Hepatocyte (in vitro differentiated cells): ENCODE results near the gene CELSR1. TPM values are rescaled to one million over a fixed set of nuclear protein-coding genes. Genes with fewer than 3 reads are reported as not detected.
A peak's percentile ranks its signal among the peaks of the same experiment; 100 is the strongest.

Experiments used
- DNase-seq: peaks from one replicate; pipeline ENCODE4 v3.0.0-alpha.2; 2016; ENCODE audit warnings: low spot score
- H2AFZ ChIP-seq: fragments of 200-600 bp; sonication (generic); 2 replicates; pipeline ENCODE4 v1.6.0; 2016; ENCODE audit warnings: antibody characterized with exemption, mild to moderate bottlenecking
- H3K27ac ChIP-seq: fragments of 200-600 bp; sonication (generic); 2 replicates; pipeline ENCODE4 v1.5.1; 2016; ENCODE audit warnings: mild to moderate bottlenecking
- H3K27me3 ChIP-seq: fragments of 200-600 bp; sonication (generic); 2 replicates; pipeline ENCODE4 v1.6.1; 2016
- H3K36me3 ChIP-seq: fragments of 200-600 bp; sonication (generic); replicated peaks from 2 replicates; pipeline ENCODE4 v1.5.1; 2016; ENCODE audit warnings: low read depth; ENCODE audit not compliant: insufficient read depth
- H3K4me1 ChIP-seq: fragments of 200-600 bp; sonication (generic); 2 replicates; pipeline ENCODE4 v1.5.1; 2016; ENCODE audit warnings: mild to moderate bottlenecking, moderate library complexity; ENCODE audit not compliant: insufficient read depth
- H3K4me2 ChIP-seq: fragments of 200-600 bp; sonication (generic); 2 replicates; pipeline ENCODE4 v1.6.0; 2016
- H3K4me3 ChIP-seq: fragments of 200-600 bp; sonication (generic); 2 replicates; pipeline ENCODE4 v1.5.1; 2016; ENCODE audit warnings: mild to moderate bottlenecking
- H3K79me2 ChIP-seq: fragments of 200-600 bp; sonication (generic); 2 replicates; pipeline ENCODE4 v1.6.0; 2017; ENCODE audit warnings: mild to moderate bottlenecking
- H3K9me2 ChIP-seq: fragments of 200-600 bp; sonication (generic); replicated peaks from 2 replicates; pipeline ENCODE4 v1.6.0; 2017; ENCODE audit warnings: mild to moderate bottlenecking; ENCODE audit not compliant: insufficient read depth
- H3K9me3 ChIP-seq: fragments of 200-600 bp; sonication (generic); 2 replicates; pipeline ENCODE4 v1.5.1; 2016; ENCODE audit warnings: low read depth, mild to moderate bottlenecking
- H4K20me1 ChIP-seq: fragments of 200-600 bp; sonication (generic); 2 replicates; pipeline ENCODE4 v1.6.0; 2016; ENCODE audit warnings: mild to moderate bottlenecking; ENCODE audit not compliant: insufficient read depth, poor library complexity, severe bottlenecking
- EZH2 ChIP-seq: fragments of 200-600 bp; sonication (generic); IDR thresholded peaks from 2 replicates; pipeline ENCODE4 v1.6.1; 2016; ENCODE audit warnings: antibody characterized with exemption, mild to moderate bottlenecking, borderline replicate concordance
- EZH2phosphoT487 ChIP-seq: fragments of 200-600 bp; sonication (generic); IDR thresholded peaks from one replicate; pipeline ENCODE4 v1.6.1; 2018; ENCODE audit warnings: antibody characterized with exemption, mild to moderate bottlenecking, low read depth, moderate library complexity; ENCODE audit not compliant: unreplicated experiment, severe bottlenecking
- WGBS: methylation state at CpG from one replicate; pipeline ENCODE4 v1.1.6; 2016; ENCODE audit warnings: low lambda C conversion rate; ENCODE audit errors: missing lambda C conversion rate; 5-methylcytosine and 5-hydroxymethylcytosine counted together
- polyA plus RNA-seq: library from polyadenylated mRNA; unstranded; fragments of >200 nt; fragmentation: Nextera tagmentation; extraction: Ambion mirVana; gene quantifications from 2 replicates; pipeline ENCODE4 v1.2.1, GENCODE V29; 2016
- total RNA-seq: library from RNA; depleted of rRNA; stranded (reverse); fragments of >200 nt; gene quantifications from 2 replicates; pipeline ENCODE4 v1.2.3, GENCODE V29; 2014
- TF ChIP-seq, protein P1 (sequence below): fragments of 200-600 bp; sonication (generic); IDR thresholded peaks from 2 replicates; pipeline ENCODE4 v1.5.1; 2016; ENCODE audit warnings: antibody characterized with exemption, mild to moderate bottlenecking; ENCODE audit not compliant: poor library complexity

CELSR1 gene
- total and polyA plus RNA-seq, 2 experiments from 2014 or later: 3.0 to 8.7 TPM

DNA sequence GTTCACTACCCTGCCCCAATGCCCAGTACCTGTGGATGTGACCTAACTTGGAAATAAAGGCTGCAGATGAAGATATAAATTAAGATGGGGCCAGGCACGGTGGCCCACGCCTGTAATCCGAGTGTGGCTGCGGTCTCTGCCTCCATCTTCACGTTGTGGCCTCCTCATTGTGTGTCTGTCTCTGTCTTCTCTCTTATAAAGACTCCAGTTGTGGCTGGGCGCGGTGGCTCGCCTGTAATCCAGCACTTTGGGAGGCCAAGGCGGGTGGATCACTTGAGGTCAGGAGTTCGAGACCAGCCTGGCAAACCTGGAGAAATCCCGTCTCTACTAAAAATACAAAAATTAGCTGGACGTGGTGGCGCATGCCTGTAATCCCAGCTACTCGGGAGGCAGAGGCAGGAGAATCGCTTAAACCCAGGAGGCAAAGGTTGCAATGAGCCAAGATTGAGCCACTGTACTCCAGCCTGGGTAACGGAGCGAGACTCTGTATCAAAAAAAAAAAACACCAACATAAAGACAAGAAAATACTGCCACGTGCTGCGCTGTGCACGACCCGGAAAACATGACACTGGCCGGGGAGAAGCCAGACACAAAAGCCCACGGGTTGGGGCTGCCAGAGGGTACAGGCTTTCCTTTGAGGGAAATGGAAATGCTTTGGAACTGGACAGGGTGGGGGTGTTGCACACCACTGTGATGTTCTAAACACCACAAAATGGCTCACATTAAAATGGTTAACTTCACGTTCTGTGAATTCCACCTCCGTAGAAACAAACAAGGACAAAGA is 18.7 kb downstream of the CELSR1 start:
- Histone ChIP-seq H3K27ac (no peak overlapping the region), H3K9me3 (no peaks in the 10 kb centered on the region), H3K79me2 (no peaks in the 10 kb centered on the region), H3K4me1 (peaks cover 3% of the 10 kb centered on the region), H4K20me1 (no peaks in the 10 kb centered on the region), H3K4me3 (no peak overlapping the region), H3K27me3 (no peaks in the 10 kb centered on the region), H3K4me2 (no peak overlapping the region), H3K9me2 (no peaks in the 10 kb centered on the region), H3K36me3 (no peaks in the 10 kb centered on the region), H2AFZ (no peak overlapping the region)
- WGBS: 95% methylated on average over 25 of the region's 25 CpGs
- TF ChIP-seq EZH2phosphoT487 (no peak), EZH2 (no peak)
- TF ChIP-seq, protein P1, sequence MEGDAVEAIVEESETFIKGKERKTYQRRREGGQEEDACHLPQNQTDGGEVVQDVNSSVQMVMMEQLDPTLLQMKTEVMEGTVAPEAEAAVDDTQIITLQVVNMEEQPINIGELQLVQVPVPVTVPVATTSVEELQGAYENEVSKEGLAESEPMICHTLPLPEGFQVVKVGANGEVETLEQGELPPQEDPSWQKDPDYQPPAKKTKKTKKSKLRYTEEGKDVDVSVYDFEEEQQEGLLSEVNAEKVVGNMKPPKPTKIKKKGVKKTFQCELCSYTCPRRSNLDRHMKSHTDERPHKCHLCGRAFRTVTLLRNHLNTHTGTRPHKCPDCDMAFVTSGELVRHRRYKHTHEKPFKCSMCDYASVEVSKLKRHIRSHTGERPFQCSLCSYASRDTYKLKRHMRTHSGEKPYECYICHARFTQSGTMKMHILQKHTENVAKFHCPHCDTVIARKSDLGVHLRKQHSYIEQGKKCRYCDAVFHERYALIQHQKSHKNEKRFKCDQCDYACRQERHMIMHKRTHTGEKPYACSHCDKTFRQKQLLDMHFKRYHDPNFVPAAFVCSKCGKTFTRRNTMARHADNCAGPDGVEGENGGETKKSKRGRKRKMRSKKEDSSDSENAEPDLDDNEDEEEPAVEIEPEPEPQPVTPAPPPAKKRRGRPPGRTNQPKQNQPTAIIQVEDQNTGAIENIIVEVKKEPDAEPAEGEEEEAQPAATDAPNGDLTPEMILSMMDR: no peak
- no peak for DNase-seq

GRCh38 chr22:46518038-46518437 is 19.4 kb downstream of the CELSR1 start:
- Histone ChIP-seq H3K27ac (no peak overlapping the region), H3K27me3 (no peaks in the 10 kb centered on the region), H4K20me1 (no peaks in the 10 kb centered on the region), H2AFZ (no peak overlapping the region), H3K9me3 (no peaks in the 10 kb centered on the region), H3K4me3 (no peak overlapping the region), H3K36me3 (no peaks in the 10 kb centered on the region), H3K4me2 (no peak overlapping the region), H3K4me1 (peaks cover 3% of the 10 kb centered on the region), H3K9me2 (no peaks in the 10 kb centered on the region), H3K79me2 (no peaks in the 10 kb centered on the region)
- DNase-seq: peak; percentile 1
- TF ChIP-seq EZH2phosphoT487 (no peak), EZH2 (no peak)
- TF ChIP-seq, protein P1: no peak
- WGBS: 98% methylated on average over 18 of the region's 18 CpGs

DNA sequence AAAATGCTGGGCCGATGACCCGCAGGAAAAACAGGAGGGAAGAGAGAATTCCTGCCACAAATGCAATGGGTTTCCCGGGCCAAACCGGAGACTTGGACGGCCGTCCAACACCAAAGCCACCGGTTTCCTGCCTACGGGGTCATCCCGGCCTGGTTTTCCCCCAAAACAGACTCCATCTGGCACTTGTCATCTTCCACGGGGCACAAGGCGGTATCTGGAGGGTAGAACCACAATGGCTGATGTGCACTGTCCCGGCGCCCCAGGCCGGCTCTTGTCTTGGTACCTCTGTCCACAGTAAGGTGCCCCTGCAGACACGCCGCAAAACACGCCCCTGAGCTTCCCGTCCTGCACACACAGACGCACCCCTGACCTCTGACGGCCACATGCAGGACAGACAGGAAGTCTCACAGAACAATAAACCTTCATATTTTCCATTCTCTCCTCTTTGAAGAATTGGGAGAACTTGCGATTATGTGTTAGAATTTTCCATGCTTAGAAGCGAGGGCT is 20.1 kb downstream of the CELSR1 start:
- H3K4me3 ChIP-seq: no peak overlapping the region
- no peak overlapping the region for H2AFZ ChIP-seq
- 87% methylated on average over 22 of the region's 22 CpGs for WGBS
- no peaks in the 10 kb centered on the region for H4K20me1 ChIP-seq
- no peaks in the 10 kb centered on the region for H3K4me1 ChIP-seq
- no peaks in the 10 kb centered on the region for H3K9me3 ChIP-seq
- H3K79me2 ChIP-seq: no peaks in the 10 kb centered on the region
- H3K27ac ChIP-seq: no peak overlapping the region
- no peaks in the 10 kb centered on the region for H3K9me2 ChIP-seq
- H3K27me3 ChIP-seq: no peaks in the 10 kb centered on the region
- H3K4me2 ChIP-seq: no peak overlapping the region
- H3K36me3 ChIP-seq: no peaks in the 10 kb centered on the region
- peak; percentile 3 for DNase-seq
- TF ChIP-seq, protein P1: no peak
- TF ChIP-seq EZH2phosphoT487 (no peak), EZH2 (no peak)
